ENCODE results near the gene UBE2H. TPM values are rescaled to one million over a fixed set of nuclear protein-coding genes. Genes with fewer than 3 reads are reported as not detected.
"Not testable (repeated sequence)": the region's sequence is repeated elsewhere in the genome, so short reads cannot be mapped to it uniquely, and the experiment has no call there.

The UBE2H gene
- polyA plus RNA-seq, 1 donor from 2014 or later: 66.3 TPM

DNA sequence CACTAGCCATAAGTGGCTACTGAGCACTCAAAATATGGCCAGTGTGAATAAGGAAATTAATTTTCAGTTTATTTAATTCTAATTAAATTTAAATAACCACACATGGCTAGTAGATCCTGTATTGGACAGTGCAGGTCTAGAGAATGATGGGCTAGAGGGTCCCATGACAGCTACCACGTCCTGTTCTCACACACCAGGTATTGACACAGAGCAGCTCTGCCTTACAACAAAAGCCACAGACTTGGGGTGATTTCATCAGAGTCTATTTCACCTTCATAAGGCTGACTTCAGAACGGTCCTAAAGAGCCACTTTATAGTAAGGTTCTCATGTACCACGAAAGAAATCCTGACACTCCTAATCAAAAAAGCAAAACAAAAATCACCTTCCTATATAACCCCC lies 111.3 kb downstream of the UBE2H start:
- H3K27ac Mint-ChIP-seq: no peak overlapping the region
- no peaks in the 10 kb centered on the region for H3K36me3 Mint-ChIP-seq
- H3K27me3 Mint-ChIP-seq: no peaks in the 10 kb centered on the region
- no peaks in the 10 kb centered on the region for H3K9me3 Mint-ChIP-seq
- H3K4me3 Mint-ChIP-seq: no peak overlapping the region
- H3K4me1 Mint-ChIP-seq: peaks cover 1 to 19% (median 12%) of the 10 kb centered on the region in 3 donors

DNA sequence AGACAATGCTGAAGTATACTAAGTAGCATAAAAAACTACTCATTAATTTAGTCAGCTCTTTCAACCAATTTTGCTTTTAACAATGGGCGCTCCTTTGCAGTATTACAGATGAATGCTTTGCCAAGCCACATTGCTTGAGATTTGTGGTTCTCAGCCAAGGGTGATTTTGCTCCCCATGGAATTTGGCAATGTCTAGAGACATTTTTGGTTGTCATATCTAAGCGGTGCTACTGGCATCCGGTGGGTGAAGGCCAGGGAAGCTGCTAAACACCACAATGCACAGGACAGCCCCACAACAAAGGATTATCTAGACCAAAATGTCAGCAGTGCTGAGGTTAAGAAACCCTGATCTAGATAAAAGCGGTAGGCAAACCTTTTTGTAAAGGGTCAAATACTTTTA lies 112.0 kb downstream of the UBE2H start:
- Mint-ChIP-seq H3K36me3 (no peaks in the 10 kb centered on the region), H3K9me3 (no peaks in the 10 kb centered on the region), H3K4me3 (no peak overlapping the region), H3K27ac (no peak overlapping the region), H3K27me3 (no peaks in the 10 kb centered on the region), H3K4me1 (peaks cover 1 to 15% (median 10%) of the 10 kb centered on the region in 3 donors)

- Mint-ChIP-seq H3K27me3 (no peaks in the 10 kb centered on the region), H3K4me1 (no peaks in the 10 kb centered on the region), H3K27ac (peak overlapping the region in 1 of 3 donors; percentile 88), H3K4me3 (no peak overlapping the region), H3K9me3 (no peaks in the 10 kb centered on the region), H3K36me3 (peaks cover 2% of the 10 kb centered on the region)
These were observed 115.8 kb downstream of the UBE2H start for GRCh38 chr7:129836983-129837382.

DNA sequence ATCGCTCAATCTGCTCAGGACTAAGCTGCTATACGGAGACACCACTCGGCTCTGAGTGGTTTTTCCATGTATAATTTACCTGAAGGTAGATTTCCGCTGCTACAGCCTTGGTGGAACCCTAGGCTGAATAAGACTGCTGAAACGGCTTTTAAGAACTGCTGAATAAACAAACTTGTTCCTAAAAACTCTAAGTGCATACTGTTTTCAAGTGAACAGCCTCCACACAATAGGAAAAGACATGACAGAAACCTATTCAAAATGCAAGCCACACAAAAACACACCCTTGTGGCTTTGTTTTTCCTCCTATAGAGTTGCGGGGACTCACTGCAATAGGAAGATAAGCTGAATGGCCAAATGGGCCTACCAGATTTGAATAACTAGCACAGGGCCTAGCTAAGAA lies 117.2 kb downstream of the UBE2H start:
- Mint-ChIP-seq H3K9me3 (no peaks in the 10 kb centered on the region), H3K4me3 (no peak overlapping the region), H3K4me1 (peaks cover 0 to 2% (median 0%) of the 10 kb centered on the region in 3 donors), H3K36me3 (peaks cover 2% of the 10 kb centered on the region), H3K27ac (no peak overlapping the region), H3K27me3 (no peaks in the 10 kb centered on the region)

DNA sequence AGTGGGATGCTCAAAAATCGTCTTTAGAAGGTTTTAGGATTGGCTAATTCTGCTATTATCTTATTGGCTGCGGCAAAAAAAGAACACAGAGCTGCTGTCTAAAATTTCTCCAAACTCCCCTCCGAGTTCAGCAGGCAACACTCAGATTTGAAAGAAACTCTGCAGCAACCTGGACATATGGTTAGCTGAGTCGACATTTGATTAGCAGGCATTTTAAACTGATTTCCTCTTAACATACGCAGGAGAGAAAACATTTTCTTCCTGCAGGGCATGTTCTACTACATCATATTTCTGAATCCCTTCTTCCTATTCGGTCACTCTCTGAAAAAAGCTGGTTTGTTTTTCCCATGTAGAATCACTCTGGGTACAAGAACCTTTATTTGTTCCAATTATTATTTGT lies 119.4 kb downstream of the UBE2H start:
- H3K36me3 Mint-ChIP-seq, H3K27ac Mint-ChIP-seq, H3K27me3 Mint-ChIP-seq, H3K4me1 Mint-ChIP-seq, H3K4me3 Mint-ChIP-seq, H3K9me3 Mint-ChIP-seq: not testable (repeated sequence)

- Mint-ChIP-seq H3K36me3 (peaks cover 4% of the 10 kb centered on the region), H3K27ac (peak overlapping the region in 1 of 3 donors; percentile 57), H3K9me3 (no peaks in the 10 kb centered on the region), H3K27me3 (no peaks in the 10 kb centered on the region), H3K4me1 (peaks cover 5 to 8% (median 6%) of the 10 kb centered on the region in 3 donors), H3K4me3 (no peak overlapping the region)
These were observed 120.0 kb downstream of the UBE2H start for GRCh38 chr7:129832701-129833227.

DNA sequence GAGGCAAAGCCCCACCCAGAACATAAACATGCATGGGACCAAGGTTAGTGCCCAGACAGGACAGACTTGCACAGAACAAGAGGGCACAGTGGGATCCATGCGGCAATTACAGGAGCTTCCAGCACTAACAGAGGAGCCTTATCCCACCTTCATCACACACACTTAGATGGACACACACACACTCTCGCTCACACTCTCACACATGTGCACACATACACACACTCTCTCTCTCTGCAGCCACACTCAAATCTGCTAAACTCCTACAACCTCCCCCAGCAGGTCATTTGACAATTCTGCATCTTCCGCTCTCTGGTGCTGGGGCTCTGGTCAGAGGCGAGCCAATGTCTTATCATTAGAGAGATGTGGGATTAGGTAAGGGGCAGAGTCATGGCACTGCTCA lies 120.5 kb downstream of the UBE2H start:
- Mint-ChIP-seq H3K36me3 (peaks cover 4% of the 10 kb centered on the region), H3K4me3 (no peak overlapping the region), H3K27me3 (no peaks in the 10 kb centered on the region), H3K9me3 (no peaks in the 10 kb centered on the region), H3K27ac (peak overlapping the region in 1 of 3 donors; percentile 59), H3K4me1 (peaks cover 5 to 8% (median 6%) of the 10 kb centered on the region in 3 donors)

DNA sequence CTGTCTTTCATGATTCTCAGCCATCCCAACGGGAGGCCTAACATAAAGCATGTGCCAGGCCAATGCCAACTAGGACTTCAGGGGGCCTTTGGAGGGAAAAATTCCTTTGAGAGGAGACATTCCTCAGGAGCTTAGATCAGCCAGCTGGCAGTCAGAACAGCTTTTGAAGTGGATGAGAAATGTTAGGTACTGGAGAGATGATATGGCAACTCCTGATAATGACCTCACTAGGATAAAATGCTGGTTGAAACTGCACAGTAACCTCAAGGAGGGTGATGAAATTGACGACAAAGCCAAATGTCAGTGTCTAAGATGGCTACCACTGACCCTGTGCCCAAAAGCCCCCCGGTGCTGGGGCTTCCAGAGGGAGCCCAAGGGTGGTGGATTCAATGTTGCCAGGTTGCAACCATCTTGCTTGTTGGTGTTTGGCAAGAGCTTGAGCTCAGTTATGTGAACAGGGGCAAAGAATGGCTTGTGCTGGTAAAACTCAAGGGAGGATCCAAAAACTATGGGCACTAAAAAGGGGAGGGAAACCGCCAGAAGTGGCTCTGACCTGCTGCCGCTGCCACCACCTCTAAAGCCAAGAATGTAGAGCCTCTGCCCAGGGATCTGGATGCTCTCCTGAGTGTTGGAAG lies 121.2 kb downstream of the UBE2H start:
- H3K4me1 Mint-ChIP-seq: peaks cover 5 to 8% (median 6%) of the 10 kb centered on the region in 3 donors
- H3K36me3 Mint-ChIP-seq: peaks cover 4% of the 10 kb centered on the region
- no peaks in the 10 kb centered on the region for H3K27me3 Mint-ChIP-seq
- H3K27ac Mint-ChIP-seq: peak overlapping the region in 1 of 3 donors; percentile 73
- H3K4me3 Mint-ChIP-seq: no peak overlapping the region
- no peaks in the 10 kb centered on the region for H3K9me3 Mint-ChIP-seq

GRCh38 chr7:129830949-129831348 lies 121.8 kb downstream of the UBE2H start:
- peaks cover 4% of the 10 kb centered on the region for H3K36me3 Mint-ChIP-seq
- H3K9me3 Mint-ChIP-seq: no peaks in the 10 kb centered on the region
- H3K27me3 Mint-ChIP-seq: no peaks in the 10 kb centered on the region
- H3K4me3 Mint-ChIP-seq: no peak overlapping the region
- no peak overlapping the region for H3K27ac Mint-ChIP-seq
- peaks cover 5 to 9% (median 6%) of the 10 kb centered on the region in 3 donors for H3K4me1 Mint-ChIP-seq

DNA sequence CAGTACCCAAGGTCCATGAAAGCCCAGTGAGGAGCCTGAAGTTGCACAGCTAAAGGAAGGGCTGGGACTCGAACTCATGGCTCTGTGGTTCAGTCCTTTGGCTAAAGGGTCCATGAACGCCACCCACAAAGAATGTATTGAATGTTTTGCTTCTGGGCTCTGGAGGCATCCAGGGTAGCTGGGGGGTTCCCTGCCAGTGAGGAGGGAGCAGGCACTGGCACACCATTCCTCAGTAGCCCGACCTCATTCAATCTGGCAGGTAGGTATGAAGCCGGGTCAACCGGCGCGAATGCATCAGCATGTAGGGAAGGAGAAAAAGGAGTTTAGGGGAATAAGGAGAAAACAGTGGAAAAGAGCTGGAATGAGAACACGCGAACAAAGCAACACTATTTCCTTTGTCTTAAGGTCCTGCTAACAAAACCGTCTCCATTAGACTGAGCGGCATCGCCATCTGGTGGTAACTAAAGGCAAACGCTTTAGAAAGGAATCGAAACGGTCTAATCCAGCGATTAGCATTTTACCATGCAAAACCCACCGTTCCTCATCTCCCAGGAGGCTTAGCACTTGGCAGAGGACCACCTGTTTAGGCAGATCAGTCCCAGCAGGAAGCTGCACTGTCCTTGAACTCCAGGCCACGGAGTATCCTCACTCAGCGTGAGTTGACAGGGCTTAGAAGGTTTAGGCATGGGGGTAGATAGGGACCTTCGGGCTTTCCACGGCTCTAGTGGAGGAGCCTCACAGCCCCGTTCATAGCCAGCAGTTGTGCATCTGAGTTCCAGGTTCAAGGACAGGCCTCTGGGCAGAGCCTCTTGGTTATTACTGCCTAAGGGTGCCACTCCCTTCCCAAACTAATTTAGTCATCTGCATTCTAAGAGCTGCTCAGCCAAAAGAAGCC lies 122.8 kb downstream of the UBE2H start:
- no peaks in the 10 kb centered on the region for H3K9me3 Mint-ChIP-seq
- peak overlapping the region; percentile 39 to 67 (median 49) for H3K27ac Mint-ChIP-seq
- peaks cover 4% of the 10 kb centered on the region for H3K36me3 Mint-ChIP-seq

GRCh38 chr7:129828989-129829736 lies 123.6 kb downstream of the UBE2H start:
- peak overlapping the region in 1 of 4 donors; percentile 44 for H3K4me3 Mint-ChIP-seq

More for the DNA sequence above, 122.8 kb downstream of the UBE2H start:
- H3K4me1 Mint-ChIP-seq: peaks cover 6 to 9% (median 9%) of the 10 kb centered on the region in 3 donors
- H3K27me3 Mint-ChIP-seq: no peaks in the 10 kb centered on the region
- peak overlapping the region in 2 of 4 donors; percentile 66 to 83 for H3K4me3 Mint-ChIP-seq

DNA sequence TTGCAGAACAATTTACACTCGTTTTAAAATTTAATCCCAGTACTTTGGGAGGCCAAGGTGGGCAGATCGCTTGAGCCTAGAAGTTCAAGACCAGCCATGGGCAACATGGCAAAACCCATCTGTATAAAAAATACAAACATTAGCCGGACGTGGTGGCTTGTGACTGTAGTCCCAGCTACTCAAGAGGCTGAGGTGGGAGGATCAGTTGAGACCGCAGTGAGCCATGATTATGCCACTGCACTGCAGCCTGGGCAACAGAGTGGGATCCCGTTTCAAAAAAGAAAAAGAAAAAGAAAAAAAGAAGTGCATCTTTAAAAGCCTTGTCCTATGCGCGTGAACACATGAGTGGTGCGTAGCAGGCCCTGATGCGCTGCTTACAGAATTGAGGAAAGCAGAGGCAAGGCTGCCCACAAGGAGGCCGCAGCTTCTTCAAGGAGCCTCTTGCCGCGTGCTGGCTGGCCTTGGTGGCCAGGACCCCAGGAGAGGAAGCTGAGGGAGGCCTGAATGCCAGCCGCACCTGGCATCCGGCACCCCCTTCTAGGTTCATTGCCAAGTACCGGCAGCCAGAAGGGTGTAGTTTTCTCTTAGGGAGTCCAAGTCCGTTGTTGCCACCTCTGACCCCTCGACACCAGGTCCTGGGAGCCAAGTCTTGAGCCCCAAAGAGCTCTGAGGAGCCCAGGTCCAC lies 124.5 kb downstream of the UBE2H start:
- H3K4me3 Mint-ChIP-seq: no peak overlapping the region
- H3K9me3 Mint-ChIP-seq: no peaks in the 10 kb centered on the region
- H3K4me1 Mint-ChIP-seq: peaks cover 6 to 11% (median 9%) of the 10 kb centered on the region in 3 donors
- no peaks in the 10 kb centered on the region for H3K27me3 Mint-ChIP-seq
- H3K36me3 Mint-ChIP-seq: peaks cover 2% of the 10 kb centered on the region
- H3K27ac Mint-ChIP-seq: peak overlapping the region in 1 of 3 donors; percentile 57

More at GRCh38 chr7:129828989-129829736, 123.6 kb downstream of the UBE2H start:
- peak overlapping the region in 2 of 3 donors; percentile 57 to 67 for H3K27ac Mint-ChIP-seq
- peaks cover 2% of the 10 kb centered on the region for H3K36me3 Mint-ChIP-seq
- H3K9me3 Mint-ChIP-seq: no peaks in the 10 kb centered on the region
- peaks cover 6 to 11% (median 9%) of the 10 kb centered on the region in 3 donors for H3K4me1 Mint-ChIP-seq
- no peaks in the 10 kb centered on the region for H3K27me3 Mint-ChIP-seq

DNA sequence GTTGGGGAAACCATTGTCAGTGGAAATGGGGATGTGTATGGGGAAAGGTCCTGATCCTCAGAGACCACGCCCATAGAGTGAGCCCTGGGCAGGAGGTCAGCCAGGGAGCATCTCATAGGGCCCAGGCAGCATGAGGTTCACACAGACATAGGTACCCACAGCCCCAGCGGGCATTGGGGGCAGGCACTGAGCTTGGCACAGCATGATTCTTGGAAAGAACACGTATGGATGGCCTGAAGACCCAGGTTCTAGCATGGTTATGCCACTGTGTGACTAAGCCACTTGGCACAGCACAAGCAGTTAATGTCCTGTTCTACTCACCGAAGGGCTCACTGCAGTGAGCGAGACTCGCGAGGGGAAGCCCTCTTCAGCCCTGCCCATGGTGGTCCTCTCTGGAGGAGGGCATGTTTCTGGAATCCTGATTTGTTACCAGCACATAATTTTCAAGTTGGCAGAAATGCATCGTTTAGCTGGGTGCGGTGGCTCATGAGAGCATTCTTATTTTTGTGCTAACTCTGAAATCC lies 125.2 kb downstream of the UBE2H start:
- no peaks in the 10 kb centered on the region for H3K27me3 Mint-ChIP-seq
- H3K4me1 Mint-ChIP-seq: peaks cover 6 to 11% (median 9%) of the 10 kb centered on the region in 3 donors
- H3K9me3 Mint-ChIP-seq: no peaks in the 10 kb centered on the region
- H3K27ac Mint-ChIP-seq: peak overlapping the region in 1 of 3 donors; percentile 56
- H3K4me3 Mint-ChIP-seq: peak overlapping the region in 2 of 4 donors; percentile 21 to 76
- H3K36me3 Mint-ChIP-seq: peaks cover 2% of the 10 kb centered on the region

GRCh38 chr7:129826895-129827294 lies 125.9 kb downstream of the UBE2H start:
- not testable (repeated sequence) for H3K27me3 Mint-ChIP-seq, H3K9me3 Mint-ChIP-seq, H3K36me3 Mint-ChIP-seq
- H3K4me1 Mint-ChIP-seq: peaks cover 6 to 11% (median 9%) of the 10 kb centered on the region in 3 donors
- H3K27ac Mint-ChIP-seq: peak overlapping the region in 1 of 3 donors; percentile 56
- H3K4me3 Mint-ChIP-seq: peak overlapping the region in 2 of 4 donors; percentile 17 to 76

Data from IgD-negative memory B cell (primary cell).